ENCODE measurements around the gene ZBTB5. TPM values are rescaled to one million over a fixed set of nuclear protein-coding genes. Genes with fewer than 3 reads are reported as not detected.

ZBTB5 gene
- total RNA-seq, 1 donor from 2014 or later: 10.1 TPM

DNA sequence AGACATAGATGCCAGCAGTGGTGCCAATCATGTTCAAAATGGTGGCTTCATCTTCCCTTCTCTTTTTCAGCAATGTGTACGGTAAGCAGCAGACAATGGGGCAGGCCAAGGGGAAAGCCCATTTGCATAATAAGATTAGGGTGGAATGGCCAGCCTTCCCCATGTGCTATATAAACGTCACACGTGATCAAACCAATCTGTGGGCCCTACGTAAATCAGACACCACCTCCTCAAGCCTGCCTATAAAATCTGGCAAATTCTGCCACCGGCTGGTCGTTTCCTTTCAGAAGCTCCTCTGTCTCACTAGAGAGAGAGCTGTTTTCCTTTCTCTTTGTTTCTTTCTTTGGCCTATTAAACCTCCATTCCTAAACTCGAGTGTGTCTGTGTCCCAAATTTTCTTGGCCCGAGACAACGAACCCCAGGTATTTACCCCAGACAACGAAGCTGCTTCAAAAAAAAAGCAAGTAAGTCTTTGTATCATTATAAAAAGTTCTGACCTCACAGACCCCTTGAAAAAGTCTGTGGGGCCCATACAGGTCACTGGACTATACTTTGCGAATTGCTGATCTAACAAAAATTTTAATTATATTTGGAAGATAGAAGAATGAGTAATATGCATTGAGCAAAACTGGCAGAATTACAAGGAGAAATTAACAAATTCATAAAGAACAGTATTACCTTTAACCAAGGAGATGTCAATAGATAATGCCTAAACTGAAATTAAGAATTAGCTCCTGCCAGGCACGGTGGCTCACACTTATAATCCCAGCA lies 15.2 kb downstream of the ZBTB5 start:
- no peak for TF ChIP-seq CTCF (IDR thresholded peaks at IDR 0.05)
- DNase-seq (no peak), ATAC-seq (no peak)
- peaks cover 14% of the 10 kb centered on the region for H3K36me3 ChIP-seq
- H3K27ac ChIP-seq: no peak overlapping the region
- no peaks in the 10 kb centered on the region for H3K9me3 ChIP-seq
- H3K4me3 ChIP-seq: no peak overlapping the region
- peaks cover 3% of the 10 kb centered on the region for H3K4me1 ChIP-seq
- intact Hi-C loops (cut with DNase I): no loop called here
- no peaks in the 10 kb centered on the region for H3K27me3 ChIP-seq

- DNase-seq (no peak), ATAC-seq (no peak)
- TF ChIP-seq CTCF (IDR thresholded peaks at IDR 0.05): no peak
- Histone ChIP-seq H3K4me3 (no peak overlapping the region), H3K27me3 (no peaks in the 10 kb centered on the region), H3K9me3 (no peaks in the 10 kb centered on the region), H3K27ac (no peak overlapping the region), H3K36me3 (peaks cover 17% of the 10 kb centered on the region), H3K4me1 (peaks cover 3% of the 10 kb centered on the region)
- intact Hi-C loops (cut with DNase I): no loop called here
Measured at GRCh38 chr9:37447111-37447510, 18.1 kb downstream of the ZBTB5 start.

- DNase-seq: no peak
- peaks cover 24% of the 10 kb centered on the region for H3K36me3 ChIP-seq
- TF ChIP-seq CTCF (IDR thresholded peaks at IDR 0.05): no peak
- H3K4me1 ChIP-seq: peaks cover 3% of the 10 kb centered on the region
- no peaks in the 10 kb centered on the region for H3K9me3 ChIP-seq
- intact Hi-C loops (cut with DNase I): no loop called here
- no peak for ATAC-seq
- H3K4me3 ChIP-seq: no peak overlapping the region
- no peak overlapping the region for H3K27ac ChIP-seq
- no peaks in the 10 kb centered on the region for H3K27me3 ChIP-seq
Measured at GRCh38 chr9:37446401-37446800, 18.8 kb downstream of the ZBTB5 start.

- intact Hi-C loops (cut with DNase I): no loop called here
- no peak for DNase-seq
- Histone ChIP-seq H3K9me3 (no peaks in the 10 kb centered on the region), H3K4me3 (no peak overlapping the region), H3K4me1 (peaks cover 3% of the 10 kb centered on the region), H3K36me3 (peaks cover 30% of the 10 kb centered on the region), H3K27ac (no peak overlapping the region), H3K27me3 (no peaks in the 10 kb centered on the region)
- no peak for TF ChIP-seq CTCF (IDR thresholded peaks at IDR 0.05)
- ATAC-seq: no peak
Measured at GRCh38 chr9:37445832-37446231, 19.4 kb downstream of the ZBTB5 start.

DNA sequence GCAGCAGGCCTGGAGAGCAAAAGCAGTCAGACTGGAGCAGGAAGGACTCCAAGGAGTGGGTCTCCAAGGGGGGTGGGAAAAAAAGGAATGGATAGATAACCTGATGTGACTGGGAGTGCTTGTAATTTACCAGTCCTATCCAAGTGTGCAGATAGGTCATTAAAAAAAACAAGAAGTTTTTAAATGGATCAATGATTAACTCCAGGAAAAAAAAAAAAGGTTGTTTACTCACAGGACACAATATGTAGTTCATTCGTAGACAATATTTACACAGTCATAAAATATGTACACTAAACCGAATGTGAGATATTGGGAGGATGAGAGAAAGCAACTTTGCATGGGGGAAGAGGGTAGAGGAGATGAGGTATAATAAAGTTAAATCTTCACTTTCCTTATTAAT lies 20.4 kb downstream of the ZBTB5 start:
- peaks cover 3% of the 10 kb centered on the region for H3K4me1 ChIP-seq
- no peak overlapping the region for H3K27ac ChIP-seq
- DNase-seq (no peak), ATAC-seq (no peak)
- H3K4me3 ChIP-seq: no peak overlapping the region
- peaks cover 39% of the 10 kb centered on the region for H3K36me3 ChIP-seq
- intact Hi-C loops (cut with DNase I): no loop called here
- H3K27me3 ChIP-seq: no peaks in the 10 kb centered on the region
- no peaks in the 10 kb centered on the region for H3K9me3 ChIP-seq
- TF ChIP-seq CTCF (IDR thresholded peaks at IDR 0.05): no peak

Data from upper lobe of right lung (tissue), 1 donor.